ENCODE data around the gene AIFM3.

DNA sequence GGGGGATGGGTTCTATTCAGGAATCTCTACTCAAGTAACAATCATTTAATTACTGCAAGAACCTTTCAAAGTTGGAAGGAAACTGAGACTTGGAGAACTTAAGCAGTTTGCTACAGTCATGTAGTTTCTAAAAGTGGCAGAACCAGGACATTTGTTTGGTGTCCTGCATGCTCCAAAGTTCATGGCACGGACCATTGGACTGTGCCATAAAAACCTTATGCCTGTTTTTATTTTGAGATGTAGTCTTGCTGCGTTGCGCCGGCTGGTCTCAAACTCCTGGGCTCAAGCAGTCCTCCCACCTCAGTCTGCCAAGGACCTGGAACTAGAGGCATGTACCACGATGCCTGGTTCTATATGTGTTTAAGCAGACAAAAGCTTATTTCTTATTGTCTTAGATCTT lies 18.6 kb upstream of the AIFM3 start:
- TF ChIP-seq, protein P1, sequence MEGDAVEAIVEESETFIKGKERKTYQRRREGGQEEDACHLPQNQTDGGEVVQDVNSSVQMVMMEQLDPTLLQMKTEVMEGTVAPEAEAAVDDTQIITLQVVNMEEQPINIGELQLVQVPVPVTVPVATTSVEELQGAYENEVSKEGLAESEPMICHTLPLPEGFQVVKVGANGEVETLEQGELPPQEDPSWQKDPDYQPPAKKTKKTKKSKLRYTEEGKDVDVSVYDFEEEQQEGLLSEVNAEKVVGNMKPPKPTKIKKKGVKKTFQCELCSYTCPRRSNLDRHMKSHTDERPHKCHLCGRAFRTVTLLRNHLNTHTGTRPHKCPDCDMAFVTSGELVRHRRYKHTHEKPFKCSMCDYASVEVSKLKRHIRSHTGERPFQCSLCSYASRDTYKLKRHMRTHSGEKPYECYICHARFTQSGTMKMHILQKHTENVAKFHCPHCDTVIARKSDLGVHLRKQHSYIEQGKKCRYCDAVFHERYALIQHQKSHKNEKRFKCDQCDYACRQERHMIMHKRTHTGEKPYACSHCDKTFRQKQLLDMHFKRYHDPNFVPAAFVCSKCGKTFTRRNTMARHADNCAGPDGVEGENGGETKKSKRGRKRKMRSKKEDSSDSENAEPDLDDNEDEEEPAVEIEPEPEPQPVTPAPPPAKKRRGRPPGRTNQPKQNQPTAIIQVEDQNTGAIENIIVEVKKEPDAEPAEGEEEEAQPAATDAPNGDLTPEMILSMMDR (IDR thresholded peaks at IDR 0.05; ENCODE audit: low read depth, low read length, poor library complexity, severe bottlenecking) = no peak
- TF ChIP-seq EZH2phosphoT487 (IDR thresholded peaks at IDR 0.05; ENCODE audit: borderline replicate concordance, low read length) = no peak
